ENCODE data around the gene ITIH2. TPM values are rescaled to one million over a fixed set of nuclear protein-coding genes. Genes with fewer than 3 reads are reported as not detected.
A peak's percentile ranks its signal among the peaks of the same experiment; 100 is the strongest.

Gene ITIH2
- polyA plus RNA-seq, 2 of the 4 experiments (the other 2 are of a cell fraction) = 0.31 to 0.54 TPM

DNA sequence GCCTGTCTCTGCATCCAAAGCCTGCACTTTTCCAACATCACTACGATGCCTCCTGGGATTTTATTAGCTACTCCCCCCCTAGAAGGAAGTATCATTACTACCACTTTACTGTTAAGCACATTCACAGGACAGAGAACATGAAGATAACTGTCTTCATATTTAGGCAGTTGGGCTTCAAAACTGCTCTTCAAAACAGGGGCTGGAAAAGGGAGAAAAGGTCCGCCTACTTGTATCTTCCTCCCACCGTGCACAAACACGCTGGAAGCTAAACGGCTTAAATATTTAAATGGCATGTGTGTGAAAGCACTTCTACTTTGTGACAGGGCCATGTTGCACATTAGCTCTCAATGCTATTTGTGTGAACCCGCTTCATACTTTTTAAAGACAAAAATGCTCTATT, 37.3 kb upstream of the ITIH2 start:
- Histone ChIP-seq H3K9me3 (no peaks in the 10 kb centered on the region), H3K4me1 (no peaks in the 10 kb centered on the region), H3K4me3 (peak overlapping the region; percentile 62; the same call in 1 of the 3 replicates), H3K27ac (no peak overlapping the region), H3K4me2 (peak overlapping the region; percentile 100)
- FAIRE-seq = no peak
- no peak for ATAC-seq
- TF ChIP-seq, protein P1, sequence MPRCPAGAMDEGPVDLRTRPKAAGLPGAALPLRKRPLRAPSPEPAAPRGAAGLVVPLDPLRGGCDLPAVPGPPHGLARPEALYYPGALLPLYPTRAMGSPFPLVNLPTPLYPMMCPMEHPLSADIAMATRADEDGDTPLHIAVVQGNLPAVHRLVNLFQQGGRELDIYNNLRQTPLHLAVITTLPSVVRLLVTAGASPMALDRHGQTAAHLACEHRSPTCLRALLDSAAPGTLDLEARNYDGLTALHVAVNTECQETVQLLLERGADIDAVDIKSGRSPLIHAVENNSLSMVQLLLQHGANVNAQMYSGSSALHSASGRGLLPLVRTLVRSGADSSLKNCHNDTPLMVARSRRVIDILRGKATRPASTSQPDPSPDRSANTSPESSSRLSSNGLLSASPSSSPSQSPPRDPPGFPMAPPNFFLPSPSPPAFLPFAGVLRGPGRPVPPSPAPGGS (IDR thresholded peaks at IDR 0.05) = no peak
- no peak for DNase-seq (ENCODE audit: low read depth in 1 of 2, low spot score in 1 of 2)
- 53% methylated on average over 6 of the region's 6 CpGs for WGBS (ENCODE audit: missing lambda C conversion rate)
- CTCF ChIA-PET = interaction anchor here (0.6 to 2.3 kb wide), 2 partner anchors 21 to 206 kb away, joined by 5 to 16 read pairs; no protein-coding TSS in a partner anchor
- POLR2A ChIA-PET = no interaction called here

DNA sequence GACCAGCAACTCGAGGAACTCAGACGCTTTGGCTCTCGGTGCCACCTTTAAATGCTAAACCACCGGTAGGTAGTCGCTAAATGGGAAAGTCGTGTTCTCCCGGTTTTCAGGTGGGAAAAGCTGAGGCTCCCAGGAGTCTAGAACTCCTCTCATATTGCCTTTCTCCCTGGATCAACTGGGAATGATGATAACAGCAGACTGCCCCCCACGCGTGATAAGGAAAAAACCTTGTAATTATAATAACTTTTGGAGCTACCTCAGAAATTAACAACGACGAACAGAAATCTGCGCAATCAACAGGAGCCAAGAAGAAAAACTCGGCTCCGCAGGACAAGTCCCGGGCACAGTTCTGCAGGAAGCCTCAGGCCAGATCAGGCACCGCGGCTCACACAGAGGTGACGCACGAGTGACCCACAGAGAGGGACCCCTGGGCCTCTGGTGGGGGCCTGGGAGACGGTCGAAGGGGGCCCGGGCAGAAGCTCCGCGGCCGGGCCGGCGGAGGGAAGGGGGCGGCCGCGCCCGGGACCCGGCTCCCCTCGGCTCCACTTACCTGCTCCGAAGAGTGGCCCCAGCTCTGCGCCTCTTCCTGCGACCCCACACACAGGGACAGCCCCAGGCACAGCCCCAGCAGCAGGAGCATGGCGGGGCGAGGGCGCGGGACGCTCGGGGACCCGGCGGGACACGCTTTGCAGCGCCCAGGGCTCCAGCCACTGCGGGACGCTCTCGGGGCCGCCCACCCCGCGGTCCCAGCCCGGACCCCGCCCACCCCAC, 36.7 kb upstream of the ITIH2 start, which contains the start of gene ITIH5:
Gene ITIH5, minus strand, starts transcription at position 714 of the 771 bp plus-strand sequence. Its CDS starts 74 bp downstream, at position 640.
- Histone ChIP-seq H3K27ac (peak within 1 kb of the TSS in 1 of 2 experiments; percentile 72; a peak in 3 of 6 replicates), H3K4me2 (peak within 1 kb of the TSS; percentile 100)
- CTCF ChIA-PET = interaction anchor here (0.6 to 2.3 kb wide), 3 partner anchors 21 to 206 kb away, joined by 3 to 16 read pairs (median 5); no protein-coding TSS in a partner anchor

DNA sequence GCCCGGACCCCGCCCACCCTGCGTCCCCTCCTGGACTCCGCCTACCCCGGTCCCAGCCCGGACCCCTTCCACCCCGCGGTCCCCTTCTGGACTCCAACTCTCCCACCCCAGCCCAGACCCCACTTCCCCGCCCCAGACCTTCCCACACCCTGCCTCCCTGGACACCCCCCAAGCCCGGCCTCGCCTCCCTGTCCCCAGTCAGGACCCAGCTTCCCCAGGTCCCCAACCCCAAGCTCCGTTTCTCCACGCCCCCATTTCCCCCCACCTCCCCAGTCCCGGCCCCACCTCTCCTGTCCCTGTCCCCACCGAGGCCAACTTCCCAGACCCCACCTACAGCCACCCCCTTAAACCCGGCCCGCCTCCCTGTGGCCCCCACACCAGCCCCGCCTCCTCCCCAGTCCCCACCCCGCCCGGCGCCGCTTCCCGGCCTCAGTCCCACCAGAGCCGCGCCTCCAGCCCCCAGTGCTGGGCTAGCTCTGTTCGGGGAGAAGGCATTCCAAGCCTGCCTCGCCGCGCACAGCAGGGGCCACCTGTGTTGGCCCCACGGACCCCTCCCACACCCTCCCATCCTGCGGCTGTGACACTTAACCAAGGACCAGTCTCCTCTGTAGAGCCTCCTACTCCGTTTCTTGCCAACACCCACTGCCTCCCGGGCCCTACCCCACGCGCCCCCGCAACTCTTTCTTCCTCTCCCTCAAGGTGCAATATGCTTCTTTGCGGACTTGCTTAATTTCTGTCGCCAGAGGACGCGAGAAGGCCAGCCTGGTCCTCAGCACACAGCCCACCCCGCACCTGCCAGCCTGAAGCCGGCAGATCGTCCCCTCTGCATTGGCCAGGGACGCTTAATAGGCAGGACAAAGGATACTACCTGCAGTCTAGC, 35.6 kb upstream of the ITIH2 start:
- POLR2A ChIA-PET = no interaction called here
- DNase-seq (ENCODE audit: low read depth in 1 of 2, low spot score in 1 of 2) = no peak
- H3K4me1 ChIP-seq = no peaks in the 10 kb centered on the region
- FAIRE-seq = no peak
- H3K4me3 ChIP-seq = peak overlapping the region; percentile 62
- TF ChIP-seq HOXB5 (CRISPR knock-in tag; IDR thresholded peaks at IDR 0.05) (no peak), EHMT2 (IDR thresholded peaks at IDR 0.05; ENCODE audit: low read depth) (no peak), FOXS1 (CRISPR knock-in tag; IDR thresholded peaks at IDR 0.05) (no peak), MAFK (IDR thresholded peaks at IDR 0.05; ENCODE audit: partially characterized antibody) (no peak), HOXA7 (CRISPR knock-in tag; IDR thresholded peaks at IDR 0.05) (no peak), TP53 (CRISPR knock-in tag; IDR thresholded peaks at IDR 0.05) (no peak), EP300 (IDR thresholded peaks at IDR 0.05) (no peak), NR3C1 (IDR thresholded peaks at IDR 0.05) (no peak)
- TF ChIP-seq, protein P2, sequence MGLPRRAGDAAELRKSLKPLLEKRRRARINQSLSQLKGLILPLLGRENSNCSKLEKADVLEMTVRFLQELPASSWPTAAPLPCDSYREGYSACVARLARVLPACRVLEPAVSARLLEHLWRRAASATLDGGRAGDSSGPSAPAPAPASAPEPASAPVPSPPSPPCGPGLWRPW (IDR thresholded peaks at IDR 0.05) = no peak
- peak overlapping the region; percentile 100 for H3K4me2 ChIP-seq
- no peaks in the 10 kb centered on the region for H3K9me3 ChIP-seq
- CTCF ChIA-PET = interaction anchor here (1.2 to 2.3 kb wide), 2 partner anchors 20 to 142 kb away, joined by 3 to 16 read pairs; no protein-coding TSS in a partner anchor
- 29% methylated on average over 18 of the region's 44 CpGs for WGBS (ENCODE audit: missing lambda C conversion rate)
- H3K27ac ChIP-seq = no peak overlapping the region
- ATAC-seq = peak in 1 of 2 experiments; percentile 25; a peak in 3 of 6 replicates

More for the DNA sequence above, 36.7 kb upstream of the ITIH2 start, which contains the start of gene ITIH5:
- POLR2A ChIA-PET = interaction anchor here (0.6 kb wide), 1 partner anchor 388 kb away, joined by 3 read pairs; the partner anchor contains the start of gene GATA3
- Histone ChIP-seq H3K4me1 (no peaks in the 10 kb centered on the region), H3K4me3 (peak within 1 kb of the TSS; percentile 62), H3K9me3 (no peaks in the 10 kb centered on the region)
- peak; percentile 36 to 69; a peak in 3 of 6 replicates for ATAC-seq
- 8% methylated on average over 22 of the region's 54 CpGs for WGBS (ENCODE audit: missing lambda C conversion rate)
- TF ChIP-seq HOXA7 (CRISPR knock-in tag; IDR thresholded peaks at IDR 0.05) = no peak
- no peak for TF ChIP-seq SMC3 (IDR thresholded peaks at IDR 0.05)
- no peak for TF ChIP-seq FOSL2 (IDR thresholded peaks at IDR 0.05)
- no peak for TF ChIP-seq FOSL2 (CRISPR knock-in tag; IDR thresholded peaks at IDR 0.05)
- TF ChIP-seq, protein P3, sequence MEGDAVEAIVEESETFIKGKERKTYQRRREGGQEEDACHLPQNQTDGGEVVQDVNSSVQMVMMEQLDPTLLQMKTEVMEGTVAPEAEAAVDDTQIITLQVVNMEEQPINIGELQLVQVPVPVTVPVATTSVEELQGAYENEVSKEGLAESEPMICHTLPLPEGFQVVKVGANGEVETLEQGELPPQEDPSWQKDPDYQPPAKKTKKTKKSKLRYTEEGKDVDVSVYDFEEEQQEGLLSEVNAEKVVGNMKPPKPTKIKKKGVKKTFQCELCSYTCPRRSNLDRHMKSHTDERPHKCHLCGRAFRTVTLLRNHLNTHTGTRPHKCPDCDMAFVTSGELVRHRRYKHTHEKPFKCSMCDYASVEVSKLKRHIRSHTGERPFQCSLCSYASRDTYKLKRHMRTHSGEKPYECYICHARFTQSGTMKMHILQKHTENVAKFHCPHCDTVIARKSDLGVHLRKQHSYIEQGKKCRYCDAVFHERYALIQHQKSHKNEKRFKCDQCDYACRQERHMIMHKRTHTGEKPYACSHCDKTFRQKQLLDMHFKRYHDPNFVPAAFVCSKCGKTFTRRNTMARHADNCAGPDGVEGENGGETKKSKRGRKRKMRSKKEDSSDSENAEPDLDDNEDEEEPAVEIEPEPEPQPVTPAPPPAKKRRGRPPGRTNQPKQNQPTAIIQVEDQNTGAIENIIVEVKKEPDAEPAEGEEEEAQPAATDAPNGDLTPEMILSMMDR (IDR thresholded peaks at IDR 0.05) = no peak
- TF ChIP-seq TFCP2L1 (CRISPR knock-in tag; IDR thresholded peaks at IDR 0.05) = no peak
- TF ChIP-seq HOXB13 (CRISPR knock-in tag; IDR thresholded peaks at IDR 0.05; ENCODE audit: low read depth) = no peak
- no peak for TF ChIP-seq MYC (IDR thresholded peaks at IDR 0.05; ENCODE audit: borderline replicate concordance, low read length)
- TF ChIP-seq CBX2 (IDR thresholded peaks at IDR 0.05; ENCODE audit: borderline replicate concordance, low read depth) = no peak
- no peak for TF ChIP-seq POLR2AphosphoS2 (conservative IDR thresholded peaks at IDR 0.05; ENCODE audit: low read length)
- TF ChIP-seq ZNF302 (CRISPR knock-in tag; IDR thresholded peaks at IDR 0.05) = no peak
- no peak for TF ChIP-seq NPAS2 (CRISPR knock-in tag; IDR thresholded peaks at IDR 0.05; ENCODE audit: borderline replicate concordance)
- TF ChIP-seq RNF2 (IDR thresholded peaks at IDR 0.05; ENCODE audit: borderline replicate concordance, low read depth) = peak; percentile 45; the same call in 1 of the 2 replicates
- TF ChIP-seq, protein P2 (IDR thresholded peaks at IDR 0.05) = no peak
- TF ChIP-seq TP53 (CRISPR knock-in tag; IDR thresholded peaks at IDR 0.05) = no peak
- TF ChIP-seq GATA3 (IDR thresholded peaks at IDR 0.05; ENCODE audit: borderline replicate concordance) = no peak
- TF ChIP-seq ZC3H11A (IDR thresholded peaks at IDR 0.05) = no peak
- 0 out of 2 replicates have a peak, but pooled peaks have one; percentile 31 for TF ChIP-seq CBX8 (IDR thresholded peaks at IDR 0.05)
- FAIRE-seq = no peak
- no peak for DNase-seq (ENCODE audit: low read depth in 1 of 2, low spot score in 1 of 2)

Measured in A549 (cell line).